CD4-positive, alpha-beta T cell (primary cell): ENCODE results near the gene PRTFDC1. TPM values are rescaled to one million over a fixed set of nuclear protein-coding genes. Genes with fewer than 3 reads are reported as not detected.

ENCODE experiments used
- ATAC-seq: fragments of 200-7000 bp; cut with Tn5 transposase; one replicate; pipeline ENCODE4 v1.10.0; 2022; ENCODE audit warnings: mild to moderate bottlenecking; ENCODE audit not compliant: poor library complexity
- CTCF ChIA-PET: fragments of 350-600 bp; sonication (Branson Sonifier 250); formaldehyde crosslinking; loops from one replicate; lab custom pipeline; 2021; ENCODE audit warnings: antibody characterized with exemption, inconsistent platforms; lab: Charles Lee
- POLR2A ChIA-PET: fragments of 350-600 bp; sonication (Branson Sonifier 250); formaldehyde crosslinking; loops from one replicate; lab custom pipeline; 2021; ENCODE audit warnings: antibody characterized with exemption, inconsistent platforms; lab: Charles Lee
- DNase-seq, 14 experiments: peaks; one replicate each; pipeline ENCODE4 v3.0.0-alpha.2; 2013 to 2020; ENCODE audit warnings: mixed read lengths in 2 of 14
- H3K27ac ChIP-seq, 2 donors: one replicate each; pipeline versions ENCODE4 v1.5.1 to v1.7.0; 2013; ENCODE audit warnings: low read length in 2 of 2, low read depth in 1 of 2, mild to moderate bottlenecking in 1 of 2
- H3K27me3 ChIP-seq, 2 experiments: 1 replicate in 1 of 2; 2 replicates in 1 of 2; pipeline versions ENCODE4 v1.6.1 to v1.7.0; 2013; ENCODE audit warnings: low read length in 2 of 2, control low read depth in 1 of 2, mild to moderate bottlenecking in 1 of 2, moderate library complexity in 1 of 2; ENCODE audit not compliant: insufficient read depth in 2 of 2, control insufficient read depth in 1 of 2
- H3K36me3 ChIP-seq: one replicate; pipeline ENCODE4 v1.6.1; 2013; ENCODE audit warnings: low read length, control low read depth; ENCODE audit not compliant: insufficient read depth
- H3K4me1 ChIP-seq: one replicate; pipeline ENCODE4 v1.6.1; 2013; ENCODE audit warnings: low read length, control low read depth; ENCODE audit not compliant: insufficient read depth
- H3K4me3 ChIP-seq: one replicate; pipeline ENCODE4 v1.5.1; 2013; ENCODE audit warnings: mild to moderate bottlenecking, low read length, moderate library complexity
- H3K9me3 ChIP-seq, 2 experiments: 1 replicate in 1 of 2; 2 replicates in 1 of 2; pipeline versions ENCODE4 v1.6.1 to v1.7.0; 2013; ENCODE audit warnings: low read length in 2 of 2, mild to moderate bottlenecking in 2 of 2, control low read depth in 1 of 2, moderate library complexity in 1 of 2; ENCODE audit not compliant: control insufficient read depth in 1 of 2, insufficient read depth in 1 of 2
- H3K27ac Mint-ChIP-seq: one replicate; pipeline ENCODE4 v1.8.0; 2020; ENCODE audit warnings: mixed read lengths
- H3K27me3 Mint-ChIP-seq: one replicate; pipeline ENCODE4 v1.8.0; 2021; ENCODE audit warnings: mixed read lengths
- H3K36me3 Mint-ChIP-seq: one replicate; pipeline ENCODE4 v1.8.0; 2021; ENCODE audit warnings: low read depth, mixed read lengths
- H3K4me1 Mint-ChIP-seq: one replicate; pipeline ENCODE4 v1.8.0; 2021; ENCODE audit warnings: low read depth, mixed read lengths
- H3K4me3 Mint-ChIP-seq: one replicate; pipeline ENCODE4 v1.8.0; 2020; ENCODE audit warnings: mild to moderate bottlenecking, mixed read lengths
- H3K9me3 Mint-ChIP-seq: one replicate; pipeline ENCODE4 v1.8.0; 2020; ENCODE audit warnings: mixed read lengths
- intact Hi-C, 2 experiments: fragments of 100-400 bp; cut with DNase I in 1 of 2; cut with micrococcal nuclease in 1 of 2; formaldehyde crosslinking; loops; one replicate each; pipeline versions ENCODE4 v1.15.1 to v1.9.0; 2023 to 2025; cut with DNase I, micrococcal nuclease
- total RNA-seq, 174 experiments: library from RNA in 2 of 174; stranded (reverse) in 2 of 174; gene quantifications; one replicate each; pipeline ENCODE4 v1.2.3 and lab custom pipeline; 2021 to 2026
- TF ChIP-seq, protein P1 (sequence below): fragments of 200-600 bp; IDR thresholded peaks from one replicate; pipeline ENCODE4 v1.8.0; 2022; ENCODE audit warnings: antibody characterized with exemption, mild to moderate bottlenecking

The PRTFDC1 gene
- total RNA-seq, 2 experiments from 2014 or later = 0.52 to 0.67 TPM

DNA sequence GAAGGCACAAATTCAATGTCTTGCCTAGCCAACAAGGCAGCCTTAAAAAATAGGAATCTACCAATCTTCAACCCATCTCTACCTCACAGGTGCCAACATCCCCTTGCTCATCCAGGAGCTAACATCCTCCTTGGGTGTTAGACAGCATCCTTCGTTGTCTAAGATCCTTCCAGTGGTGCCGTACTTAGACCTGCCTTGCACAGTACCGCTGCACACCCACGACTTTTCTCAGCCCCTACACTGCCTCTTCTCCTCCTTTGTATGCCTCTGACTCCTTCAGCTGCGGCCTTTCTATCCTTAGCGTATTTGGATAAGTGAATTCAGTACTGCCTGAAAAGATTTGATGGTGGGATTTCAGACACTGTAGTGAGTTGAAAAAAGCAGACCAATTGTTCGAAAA is 15.9 kb upstream of the PRTFDC1 start:
- TF ChIP-seq, protein P1, sequence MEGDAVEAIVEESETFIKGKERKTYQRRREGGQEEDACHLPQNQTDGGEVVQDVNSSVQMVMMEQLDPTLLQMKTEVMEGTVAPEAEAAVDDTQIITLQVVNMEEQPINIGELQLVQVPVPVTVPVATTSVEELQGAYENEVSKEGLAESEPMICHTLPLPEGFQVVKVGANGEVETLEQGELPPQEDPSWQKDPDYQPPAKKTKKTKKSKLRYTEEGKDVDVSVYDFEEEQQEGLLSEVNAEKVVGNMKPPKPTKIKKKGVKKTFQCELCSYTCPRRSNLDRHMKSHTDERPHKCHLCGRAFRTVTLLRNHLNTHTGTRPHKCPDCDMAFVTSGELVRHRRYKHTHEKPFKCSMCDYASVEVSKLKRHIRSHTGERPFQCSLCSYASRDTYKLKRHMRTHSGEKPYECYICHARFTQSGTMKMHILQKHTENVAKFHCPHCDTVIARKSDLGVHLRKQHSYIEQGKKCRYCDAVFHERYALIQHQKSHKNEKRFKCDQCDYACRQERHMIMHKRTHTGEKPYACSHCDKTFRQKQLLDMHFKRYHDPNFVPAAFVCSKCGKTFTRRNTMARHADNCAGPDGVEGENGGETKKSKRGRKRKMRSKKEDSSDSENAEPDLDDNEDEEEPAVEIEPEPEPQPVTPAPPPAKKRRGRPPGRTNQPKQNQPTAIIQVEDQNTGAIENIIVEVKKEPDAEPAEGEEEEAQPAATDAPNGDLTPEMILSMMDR = no peak
- DNase-seq (no peak), ATAC-seq (no peak)
- Mint-ChIP-seq H3K4me3 (no peak overlapping the region), H3K27me3 (no peaks in the 10 kb centered on the region), H3K36me3 (no peaks in the 10 kb centered on the region), H3K27ac (no peak overlapping the region), H3K4me1 (no peaks in the 10 kb centered on the region), H3K9me3 (no peaks in the 10 kb centered on the region)
- no peak overlapping the region for H3K27ac ChIP-seq
- peaks cover 3% of the 10 kb centered on the region for H3K4me1 ChIP-seq
- H3K27me3 ChIP-seq = no peaks in the 10 kb centered on the region
- H3K9me3 ChIP-seq = no peaks in the 10 kb centered on the region
- no peaks in the 10 kb centered on the region for H3K36me3 ChIP-seq
- CTCF ChIA-PET = no interaction called here
- POLR2A ChIA-PET = no interaction called here
- intact Hi-C loops = loop anchor here in 1 of 2 experiments (5.0 kb wide), 1 partner anchor 181 kb away; no protein-coding TSS in a partner anchor
- H3K4me3 ChIP-seq = no peak overlapping the region

DNA sequence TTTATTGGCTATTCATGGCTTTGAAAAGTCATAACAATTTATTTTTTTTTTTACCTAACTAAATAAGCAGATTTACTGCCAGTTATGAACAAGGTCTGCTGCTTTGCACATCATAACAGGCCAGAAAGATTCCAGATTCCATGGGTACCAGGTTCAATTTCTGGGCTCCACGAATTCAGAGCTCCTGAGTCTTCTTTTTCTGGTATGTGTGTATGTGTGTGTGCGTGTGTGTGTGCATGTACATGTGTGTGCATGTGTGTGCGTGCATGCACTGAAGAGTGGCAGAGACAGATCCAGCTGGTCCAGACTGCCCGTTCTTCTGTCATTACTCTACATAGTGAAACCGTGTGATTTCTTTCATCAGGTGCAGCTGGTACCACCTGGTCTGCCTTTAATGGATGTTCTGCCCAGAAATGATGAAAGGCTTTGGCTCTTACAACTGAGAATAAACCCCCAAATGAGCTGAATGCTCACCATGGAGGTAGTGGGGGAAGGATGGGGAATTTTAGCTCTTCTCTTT is 14.6 kb upstream of the PRTFDC1 start:
- no peaks in the 10 kb centered on the region for H3K4me1 Mint-ChIP-seq
- TF ChIP-seq, protein P1 = no peak
- Histone ChIP-seq H3K27ac (no peak overlapping the region), H3K4me1 (peaks cover 3% of the 10 kb centered on the region), H3K27me3 (no peaks in the 10 kb centered on the region), H3K9me3 (no peaks in the 10 kb centered on the region), H3K4me3 (no peak overlapping the region), H3K36me3 (no peaks in the 10 kb centered on the region)
- H3K9me3 Mint-ChIP-seq = no peaks in the 10 kb centered on the region
- H3K4me3 Mint-ChIP-seq = no peak overlapping the region
- H3K36me3 Mint-ChIP-seq = no peaks in the 10 kb centered on the region
- H3K27ac Mint-ChIP-seq = no peak overlapping the region
- no peaks in the 10 kb centered on the region for H3K27me3 Mint-ChIP-seq
- POLR2A ChIA-PET = no interaction called here
- intact Hi-C loops = loop anchor here in 1 of 2 experiments (5.0 kb wide), 1 partner anchor 180 kb away; no protein-coding TSS in a partner anchor
- DNase-seq (no peak), ATAC-seq (no peak)
- CTCF ChIA-PET = no interaction called here

DNA sequence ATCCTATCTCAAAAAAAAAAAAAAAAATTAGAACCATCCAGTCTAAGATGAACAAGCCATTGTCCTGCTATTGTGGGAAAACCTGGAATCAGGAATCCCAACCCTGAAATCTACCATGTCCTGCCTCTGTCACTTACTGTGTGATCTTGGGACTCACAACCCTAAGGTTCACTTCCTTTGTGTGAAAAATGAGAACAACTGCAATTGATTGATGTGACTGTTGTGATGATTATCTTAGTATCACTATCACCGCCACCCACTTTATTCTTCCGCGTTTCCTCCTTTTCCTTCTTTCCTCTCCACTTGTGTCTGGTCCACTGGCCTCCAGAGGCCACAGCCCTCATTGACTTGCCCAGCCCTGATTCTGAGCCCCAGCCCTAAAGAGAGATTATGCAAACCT is 12.6 kb upstream of the PRTFDC1 start:
- no peaks in the 10 kb centered on the region for H3K27me3 Mint-ChIP-seq
- no peaks in the 10 kb centered on the region for H3K9me3 Mint-ChIP-seq
- no peaks in the 10 kb centered on the region for H3K27me3 ChIP-seq
- H3K27ac Mint-ChIP-seq = no peak overlapping the region
- no peak overlapping the region for H3K4me3 Mint-ChIP-seq
- H3K4me1 Mint-ChIP-seq = no peaks in the 10 kb centered on the region
- no peak overlapping the region for H3K4me3 ChIP-seq
- intact Hi-C loops = loop anchor here in 1 of 2 experiments (5.0 kb wide), 1 partner anchor 178 kb away; no protein-coding TSS in a partner anchor
- no peaks in the 10 kb centered on the region for H3K36me3 ChIP-seq
- POLR2A ChIA-PET = no interaction called here
- TF ChIP-seq, protein P1 = no peak
- H3K27ac ChIP-seq = no peak overlapping the region
- DNase-seq (no peak), ATAC-seq (no peak)
- H3K4me1 ChIP-seq = no peaks in the 10 kb centered on the region
- CTCF ChIA-PET = no interaction called here
- H3K9me3 ChIP-seq = no peaks in the 10 kb centered on the region
- H3K36me3 Mint-ChIP-seq = no peaks in the 10 kb centered on the region
